ENCODE results near the gene PRKAR1B.

Gene PRKAR1B

GRCh38 chr7:499853-500485 lies 227.1 kb downstream of the PRKAR1B start:
- Histone ChIP-seq H2AK5ac (ENCODE audit: low read depth, low read length) (peak overlapping the region; percentile 86), H2BK5ac (ENCODE audit: low read length) (no peak overlapping the region), H3K23ac (ENCODE audit: low read depth, low read length, poor library complexity) (no peak overlapping the region), H3K4me1 (ENCODE audit: control insufficient read depth in 2 of 2, insufficient read depth in 1 of 2, low read depth in 1 of 2, low read length in 2 of 2) (peaks cover 0 to 6% of the 10 kb centered on the region in 2 donors), H3K4me2 (ENCODE audit: insufficient read depth, low read length, poor library complexity, severe bottlenecking) (no peak overlapping the region), H3K27me3 (ENCODE audit: control insufficient read depth in 3 of 3, insufficient read depth in 3 of 3, low read depth in 1 of 3, low read length in 3 of 3) (no peaks in the 10 kb centered on the region), H3K79me1 (ENCODE audit: low read depth, low read length) (no peaks in the 10 kb centered on the region), H4K8ac (ENCODE audit: low read depth, low read length) (no peak overlapping the region), H3K27ac (replicated peaks; ENCODE audit: low read length) (no peak overlapping the region), H3K4ac (ENCODE audit: low read length) (no peak overlapping the region), H2BK15ac (ENCODE audit: low read length) (peak overlapping the region; percentile 52), H4K91ac (ENCODE audit: low read depth, low read length, poor library complexity) (no peak overlapping the region), H3K9me3 (replicated peaks in 1 of 2; ENCODE audit: control insufficient read depth in 2 of 2, insufficient read depth in 1 of 2, low read depth in 1 of 2, low read length in 2 of 2) (peaks cover 0 to 3% of the 10 kb centered on the region in 2 donors), H2BK120ac (ENCODE audit: low read depth, low read length) (no peak overlapping the region), H2AFZ (ENCODE audit: low read length) (no peak overlapping the region), H3K18ac (ENCODE audit: low read length) (peak overlapping the region; percentile 42), H3K14ac (ENCODE audit: low read length) (no peak overlapping the region), H2BK12ac (ENCODE audit: low read length) (no peak overlapping the region), H3K9ac (ENCODE audit: low read depth, low read length, poor library complexity) (no peak overlapping the region), H3K36me3 (replicated peaks in 1 of 2; ENCODE audit: control insufficient read depth in 2 of 2, insufficient read depth in 2 of 2, low read length in 2 of 2) (peaks cover 0 to 2% of the 10 kb centered on the region in 2 donors), H3K4me3 (ENCODE audit: low read length in 2 of 2) (no peak overlapping the region)
- no CpG with 5 or more reads among the region's 20 CpGs for WGBS, 2 donors (ENCODE audit: extremely low coverage in 2 of 2, insufficient read length in 2 of 2, insufficient replicate concordance in 1 of 2)
- no peak for DNase-seq (ENCODE audit: low spot score)

Measured in neuronal stem cell (in vitro differentiated cells).